Ascending aorta (tissue), 2 donors: Measurements from ENCODE around the gene TCF7. TPM values are rescaled to one million over a fixed set of nuclear protein-coding genes. Genes with fewer than 3 reads are reported as not detected.
A peak's percentile ranks its signal among the peaks of the same experiment; 100 is the strongest.

Source experiments
- DNase-seq, 2 donors: peaks; one replicate each; pipeline ENCODE4 v3.0.0-alpha.2; 2019; ENCODE audit warnings: low spot score in 2 of 2
- H3K27ac ChIP-seq, 2 donors: fragments of 200-600 bp; sonication (generic); one replicate each; pipeline ENCODE4 v1.5.1; 2016 to 2017; ENCODE audit warnings: mild to moderate bottlenecking in 1 of 2
- H3K27me3 ChIP-seq: fragments of 200-600 bp; sonication (generic); one replicate; pipeline ENCODE4 v1.5.1; 2017
- H3K36me3 ChIP-seq, 2 donors: fragments of 200-600 bp; sonication (generic); one replicate each; pipeline ENCODE4 v1.5.1; 2016
- H3K4me1 ChIP-seq, 2 donors: fragments of 200-600 bp; sonication (generic); one replicate each; pipeline ENCODE4 v1.5.1; 2016 to 2017; ENCODE audit warnings: mild to moderate bottlenecking in 1 of 2
- H3K4me3 ChIP-seq, 2 donors: fragments of 200-600 bp; sonication (generic); one replicate each; pipeline ENCODE4 v1.5.1; 2016 to 2017; ENCODE audit warnings: mild to moderate bottlenecking in 1 of 2
- H3K9me3 ChIP-seq, 2 donors: fragments of 200-600 bp; sonication (generic); one replicate each; pipeline ENCODE4 v1.5.1; 2016
- intact Hi-C: fragments of 100-400 bp; cut with DNase I; formaldehyde crosslinking; loops from one replicate; pipeline ENCODE4 v1.15.1; 2023
- total RNA-seq: library from RNA; depleted of rRNA; stranded (reverse); fragments of >200 nt; gene quantifications from one replicate; pipeline ENCODE4 v1.1.0, GENCODE V29; 2016
- TF ChIP-seq, protein P1 (sequence below), 3 experiments: fragments of 200-600 bp in 2 of 3; fragments of 450-650 bp in 1 of 3; sonication (generic) in 2 of 3; IDR thresholded peaks; one replicate each; pipeline ENCODE4 v1.5.1; 2016 to 2019; ENCODE audit warnings: antibody characterized with exemption in 3 of 3, mild to moderate bottlenecking in 1 of 3, moderate library complexity in 1 of 3

TCF7 gene
- total RNA-seq, 1 donor from 2014 or later, result 12.1 TPM

DNA sequence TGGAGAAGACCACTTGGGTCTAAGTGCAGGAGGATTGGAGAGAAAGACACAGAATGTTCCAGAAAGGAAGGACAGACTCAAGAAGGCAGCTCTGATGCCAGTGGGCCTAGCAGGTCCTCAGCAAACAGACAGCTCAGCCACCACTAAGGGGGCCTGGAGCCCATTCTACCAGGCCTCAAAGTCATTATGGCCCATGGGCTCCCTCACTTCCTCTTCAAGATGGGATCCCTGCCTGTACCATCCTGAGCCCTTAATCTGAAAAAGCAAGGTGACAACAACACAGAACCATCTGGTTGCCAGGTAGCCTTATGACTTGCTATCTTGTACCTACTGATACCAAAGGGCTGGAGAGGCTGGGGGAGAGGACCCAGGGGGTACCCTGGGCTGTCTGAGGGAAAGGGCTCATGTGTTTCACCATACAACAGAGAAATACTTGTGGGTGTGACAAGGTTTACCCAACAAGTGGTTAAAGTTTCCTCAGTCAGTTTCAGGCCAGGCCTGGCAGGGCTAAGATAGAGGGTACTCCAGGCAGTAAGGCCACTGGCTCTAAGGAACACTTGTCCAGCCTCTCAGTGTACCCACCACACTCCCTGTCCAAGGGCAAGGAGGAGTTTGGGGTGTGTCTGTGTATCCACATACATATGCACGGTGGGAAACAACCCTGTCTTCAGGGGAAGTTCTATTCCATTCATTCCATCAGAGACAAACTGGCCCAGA, 30.7 kb downstream of the TCF7 start:
- H3K36me3 ChIP-seq, result peaks cover 37 to 69% of the 10 kb centered on the region in 2 donors
- TF ChIP-seq, protein P1, sequence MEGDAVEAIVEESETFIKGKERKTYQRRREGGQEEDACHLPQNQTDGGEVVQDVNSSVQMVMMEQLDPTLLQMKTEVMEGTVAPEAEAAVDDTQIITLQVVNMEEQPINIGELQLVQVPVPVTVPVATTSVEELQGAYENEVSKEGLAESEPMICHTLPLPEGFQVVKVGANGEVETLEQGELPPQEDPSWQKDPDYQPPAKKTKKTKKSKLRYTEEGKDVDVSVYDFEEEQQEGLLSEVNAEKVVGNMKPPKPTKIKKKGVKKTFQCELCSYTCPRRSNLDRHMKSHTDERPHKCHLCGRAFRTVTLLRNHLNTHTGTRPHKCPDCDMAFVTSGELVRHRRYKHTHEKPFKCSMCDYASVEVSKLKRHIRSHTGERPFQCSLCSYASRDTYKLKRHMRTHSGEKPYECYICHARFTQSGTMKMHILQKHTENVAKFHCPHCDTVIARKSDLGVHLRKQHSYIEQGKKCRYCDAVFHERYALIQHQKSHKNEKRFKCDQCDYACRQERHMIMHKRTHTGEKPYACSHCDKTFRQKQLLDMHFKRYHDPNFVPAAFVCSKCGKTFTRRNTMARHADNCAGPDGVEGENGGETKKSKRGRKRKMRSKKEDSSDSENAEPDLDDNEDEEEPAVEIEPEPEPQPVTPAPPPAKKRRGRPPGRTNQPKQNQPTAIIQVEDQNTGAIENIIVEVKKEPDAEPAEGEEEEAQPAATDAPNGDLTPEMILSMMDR (IDR thresholded peaks at IDR 0.05), result no peak
- intact Hi-C loops, result loop anchor here (1.0 kb wide), 1 partner anchor 106 kb away; no protein-coding TSS in a partner anchor
- H3K27ac ChIP-seq, result no peak overlapping the region
- H3K9me3 ChIP-seq, result no peaks in the 10 kb centered on the region
- DNase-seq, result no peak
- no peaks in the 10 kb centered on the region for H3K27me3 ChIP-seq
- H3K4me3 ChIP-seq, result no peak overlapping the region
- H3K4me1 ChIP-seq, result no peaks in the 10 kb centered on the region

DNA sequence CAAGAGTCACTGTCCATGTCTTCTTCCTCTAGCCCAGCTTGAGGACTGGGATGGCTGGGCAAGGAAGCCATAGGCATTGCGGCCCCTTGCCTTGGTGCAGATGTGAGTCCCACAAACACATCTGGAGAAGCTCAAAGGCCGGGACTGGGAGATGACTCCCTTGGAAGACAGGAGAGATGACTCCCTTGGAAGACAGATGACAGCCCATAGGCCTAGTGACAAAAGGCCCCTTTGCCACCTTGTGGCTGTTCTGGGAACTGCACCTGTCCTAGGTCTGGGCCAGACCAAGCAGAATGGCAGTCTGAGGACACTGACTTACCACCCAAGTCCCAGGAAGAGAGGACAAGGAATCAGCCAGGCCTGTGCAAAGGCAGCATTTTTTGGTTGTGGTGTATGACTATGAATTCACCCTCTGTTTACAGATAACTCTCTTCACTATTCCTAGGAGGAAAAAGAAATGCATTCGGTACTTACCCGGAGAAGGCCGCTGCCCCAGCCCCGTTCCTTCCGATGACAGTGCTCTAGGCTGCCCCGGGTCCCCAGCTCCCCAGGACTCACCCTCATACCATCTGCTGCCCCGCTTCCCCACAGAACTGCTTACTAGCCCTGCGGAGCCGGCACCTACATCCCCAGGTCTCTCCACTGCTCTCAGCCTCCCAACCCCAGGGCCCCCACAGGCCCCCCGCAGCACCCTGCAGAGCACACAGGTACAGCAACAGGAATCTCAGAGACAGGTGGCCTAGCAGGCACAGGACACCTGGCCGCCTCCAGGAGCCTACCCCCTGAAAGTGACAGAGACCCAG, 31.5 kb downstream of the TCF7 start:
- Histone ChIP-seq H3K4me1 (no peaks in the 10 kb centered on the region), H3K27ac (no peak overlapping the region), H3K4me3 (no peak overlapping the region), H3K36me3 (peaks cover 41 to 76% of the 10 kb centered on the region in 2 donors), H3K27me3 (no peaks in the 10 kb centered on the region), H3K9me3 (no peaks in the 10 kb centered on the region)
- TF ChIP-seq, protein P1 (IDR thresholded peaks at IDR 0.05), result peak; percentile 79 to 97 (median 91)
- intact Hi-C loops, result loop anchor here (1.0 kb wide), 1 partner anchor 107 kb away; no protein-coding TSS in a partner anchor
- DNase-seq, result peak in 1 of 2 donors; percentile 85

DNA sequence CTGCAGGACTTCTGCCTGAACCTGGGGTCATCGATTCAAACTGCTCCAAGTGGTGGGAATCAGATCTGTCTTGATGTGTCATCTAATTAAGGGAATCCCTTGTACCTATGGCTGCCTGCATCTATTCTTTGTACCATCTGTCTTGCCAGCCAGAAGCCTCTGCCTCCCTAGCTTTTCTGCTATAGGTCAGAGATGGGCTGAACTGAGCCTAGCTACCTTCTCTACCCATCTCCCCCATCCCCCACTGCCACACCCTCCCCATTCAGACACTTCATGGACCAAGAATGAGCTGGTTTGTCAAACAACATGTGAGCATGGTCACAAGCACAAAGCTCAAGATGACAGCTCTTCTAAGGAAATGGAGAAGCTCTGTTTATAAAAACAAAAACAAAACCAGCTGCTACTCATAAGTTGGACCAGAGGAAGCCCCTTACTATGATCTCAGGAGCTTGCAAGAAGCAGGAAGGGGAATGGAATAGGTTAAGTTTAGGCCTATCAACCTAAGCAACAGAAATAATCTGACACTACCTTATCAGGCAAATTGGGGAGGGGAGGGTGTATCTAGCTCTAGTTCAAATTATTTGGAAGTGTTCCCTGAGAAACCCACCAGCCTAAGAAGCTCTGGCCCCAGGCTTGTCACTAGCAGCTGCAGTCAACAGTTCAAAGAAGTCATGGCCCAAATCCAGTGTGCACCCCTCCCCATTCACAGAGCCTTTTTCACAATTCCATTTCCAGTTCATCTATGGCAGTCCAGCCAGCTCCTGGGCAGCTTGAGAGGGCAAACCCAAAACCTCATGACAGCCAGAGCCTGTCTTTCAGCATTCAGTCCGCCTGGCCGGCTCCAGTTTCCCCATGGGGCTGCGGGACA, 32.4 kb downstream of the TCF7 start:
- TF ChIP-seq, protein P1 (IDR thresholded peaks at IDR 0.05), result no peak
- Histone ChIP-seq H3K27me3 (no peaks in the 10 kb centered on the region), H3K9me3 (no peaks in the 10 kb centered on the region), H3K36me3 (peaks cover 49 to 86% of the 10 kb centered on the region in 2 donors), H3K4me1 (no peaks in the 10 kb centered on the region), H3K4me3 (no peak overlapping the region), H3K27ac (no peak overlapping the region)
- intact Hi-C loops, result no loop called here
- DNase-seq, result no peak

DNA sequence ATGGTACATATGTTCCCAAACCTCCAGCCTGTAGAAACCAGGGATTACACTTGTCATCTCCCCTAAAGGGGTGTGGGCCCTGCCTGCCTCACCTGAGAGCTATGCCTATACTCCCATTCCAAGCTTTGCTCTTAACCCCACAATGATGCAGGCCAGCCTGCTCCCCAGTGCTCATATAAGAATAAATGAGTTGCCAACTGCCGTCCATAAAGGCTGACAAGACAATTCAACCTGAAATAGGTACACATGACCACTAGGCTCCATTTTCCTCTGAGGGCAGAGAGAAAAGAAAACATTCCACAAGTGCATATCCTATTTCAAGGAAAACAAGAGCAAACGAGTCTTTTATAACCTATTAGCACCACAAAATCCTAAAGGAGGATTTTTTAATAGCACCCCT, 33.8 kb downstream of the TCF7 start:
- no peak overlapping the region for H3K4me3 ChIP-seq
- H3K27me3 ChIP-seq, result no peaks in the 10 kb centered on the region
- TF ChIP-seq, protein P1 (IDR thresholded peaks at IDR 0.05), result no peak
- DNase-seq, result no peak
- no peaks in the 10 kb centered on the region for H3K4me1 ChIP-seq
- H3K36me3 ChIP-seq, result peaks cover 60 to 90% of the 10 kb centered on the region in 2 donors
- intact Hi-C loops, result no loop called here
- no peaks in the 10 kb centered on the region for H3K9me3 ChIP-seq
- no peak overlapping the region for H3K27ac ChIP-seq

DNA sequence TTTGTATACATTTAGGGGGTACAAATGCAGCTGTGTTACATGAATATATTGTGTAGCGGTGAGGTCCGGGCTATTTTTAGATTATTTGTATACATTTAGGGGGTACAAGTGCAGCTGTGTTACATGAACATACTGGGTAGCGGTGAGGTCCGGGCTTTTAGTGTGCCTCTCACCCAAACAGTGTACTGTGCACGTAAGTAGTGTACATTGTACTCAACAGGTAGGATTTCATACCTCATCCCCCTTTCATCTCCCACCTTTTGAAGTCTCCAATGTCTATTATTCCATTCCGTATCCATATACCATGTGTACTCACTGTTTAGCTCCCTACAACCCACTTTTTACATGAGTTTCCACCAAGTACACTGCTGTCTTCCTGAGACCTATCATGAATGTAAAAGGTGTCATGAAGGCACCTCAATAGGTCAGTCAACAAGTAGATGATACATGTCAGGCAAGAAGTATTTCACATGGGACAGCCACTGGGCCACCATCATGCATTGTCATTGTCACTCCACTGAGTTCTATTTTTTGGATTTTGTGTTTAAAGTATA, 34.6 kb downstream of the TCF7 start:
- Histone ChIP-seq H3K27me3 (no peaks in the 10 kb centered on the region), H3K9me3 (no peaks in the 10 kb centered on the region), H3K27ac (no peak overlapping the region), H3K36me3 (peaks cover 59 to 91% of the 10 kb centered on the region in 2 donors), H3K4me1 (no peaks in the 10 kb centered on the region), H3K4me3 (no peak overlapping the region)
- DNase-seq, result no peak
- intact Hi-C loops, result no loop called here
- TF ChIP-seq, protein P1 (IDR thresholded peaks at IDR 0.05), result no peak
